Stimulated activated CD4-positive, alpha-beta T cell treated with anti-CD3 and anti-CD28 coated beads, TNF-alpha, amount 100 ng/mL, for 4 hours (primary cell): ENCODE data around the gene DSCAM.
"Not testable (repeated sequence)": the region's sequence is repeated elsewhere in the genome, so short reads cannot be mapped to it uniquely, and the experiment has no call there.

ENCODE experiments used
- DNase-seq, 3 experiments: peaks; one replicate each; pipeline ENCODE4 v3.0.0-alpha.2; 2020; ENCODE audit warnings: low read depth in 3 of 3

The DSCAM gene

DNA sequence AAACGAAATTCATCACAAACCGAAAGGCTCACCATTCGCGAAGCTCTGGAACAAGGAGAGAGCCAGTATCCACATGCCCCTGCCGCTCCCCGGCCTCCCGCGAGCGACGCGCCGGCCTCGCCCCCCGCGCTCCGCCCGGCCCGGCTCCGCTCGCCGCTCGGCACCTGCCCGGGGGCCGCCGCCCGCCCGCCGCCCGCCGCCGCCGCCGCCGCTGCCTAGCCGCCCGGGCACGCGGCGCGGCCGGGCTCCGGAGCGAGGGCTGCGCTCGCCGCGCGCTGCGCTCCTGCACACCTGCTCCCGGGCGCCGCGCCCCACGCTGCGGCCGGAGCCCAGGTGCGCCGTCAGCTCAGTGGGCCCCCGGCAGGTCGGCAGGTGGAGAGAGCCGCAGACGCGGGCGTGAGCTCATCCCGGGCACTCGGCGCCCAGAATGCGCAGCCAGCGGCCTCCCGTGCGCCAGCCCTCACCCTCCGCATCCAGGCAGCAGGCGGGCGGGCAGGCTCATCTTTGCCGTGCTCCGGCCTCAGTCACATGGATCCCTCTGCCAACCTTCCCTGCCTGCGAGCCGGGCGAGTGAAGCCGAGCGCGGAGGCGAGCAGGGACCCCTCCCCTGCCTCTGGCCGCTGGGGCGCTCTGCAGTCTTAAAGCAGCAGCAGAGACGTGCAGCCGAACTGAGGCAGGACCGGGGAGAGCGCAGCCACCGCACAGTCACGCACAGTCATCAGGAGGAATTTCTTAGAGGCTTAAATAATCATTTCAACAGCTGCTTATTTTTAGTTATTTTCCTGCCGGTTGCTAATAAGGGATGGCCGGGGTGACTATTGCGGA is at the start of gene DSCAM:
Gene DSCAM (minus strand): TSS at position 572 of the 825 bp plus-strand sequence. CDS start 497 bp downstream, at position 75.
- no peak for DNase-seq

GRCh38 chr21:40895697-40896096 is 48.7 kb upstream of the DSCAM start:
- DNase-seq, result not testable (repeated sequence)

DNA sequence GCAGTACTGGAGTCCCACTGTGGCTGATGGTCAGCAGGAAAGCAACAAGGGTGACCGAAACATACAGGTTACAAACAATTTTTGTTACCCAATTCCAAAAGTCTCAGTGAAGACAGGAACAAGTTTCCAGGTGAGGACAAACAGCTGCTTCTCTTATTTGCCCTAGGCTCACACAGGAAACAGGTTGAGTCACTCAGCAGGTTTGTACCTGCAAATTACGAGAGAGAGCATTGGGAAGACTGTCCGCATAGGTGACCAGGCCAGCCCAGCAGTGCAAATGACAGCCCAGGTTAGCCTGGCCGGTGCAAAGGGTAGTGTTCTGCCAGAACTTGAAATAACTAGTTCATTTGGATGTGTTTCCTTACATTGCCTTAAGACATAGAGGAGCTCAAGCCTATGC is 40.0 kb upstream of the DSCAM start:
- no peak for DNase-seq

DNA sequence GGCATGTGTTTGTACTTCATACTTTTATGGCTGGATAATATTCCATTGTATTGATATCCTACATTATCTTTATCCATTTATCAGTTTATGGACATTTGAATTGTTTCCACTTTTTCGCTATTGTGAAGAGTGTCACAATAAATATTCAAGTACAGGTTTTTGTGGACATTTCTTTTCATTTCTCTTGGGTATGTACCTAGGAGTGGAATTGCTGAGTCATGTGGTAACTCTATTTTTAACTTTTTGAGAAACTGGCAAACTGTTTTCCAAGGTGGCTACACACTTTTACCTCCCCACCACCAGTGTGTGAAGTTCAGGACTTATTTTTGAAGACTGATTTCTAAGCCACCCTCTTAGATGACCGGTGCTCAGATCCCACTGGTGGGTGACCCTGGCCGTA is 39.0 kb upstream of the DSCAM start:
- DNase-seq, result no peak

DNA sequence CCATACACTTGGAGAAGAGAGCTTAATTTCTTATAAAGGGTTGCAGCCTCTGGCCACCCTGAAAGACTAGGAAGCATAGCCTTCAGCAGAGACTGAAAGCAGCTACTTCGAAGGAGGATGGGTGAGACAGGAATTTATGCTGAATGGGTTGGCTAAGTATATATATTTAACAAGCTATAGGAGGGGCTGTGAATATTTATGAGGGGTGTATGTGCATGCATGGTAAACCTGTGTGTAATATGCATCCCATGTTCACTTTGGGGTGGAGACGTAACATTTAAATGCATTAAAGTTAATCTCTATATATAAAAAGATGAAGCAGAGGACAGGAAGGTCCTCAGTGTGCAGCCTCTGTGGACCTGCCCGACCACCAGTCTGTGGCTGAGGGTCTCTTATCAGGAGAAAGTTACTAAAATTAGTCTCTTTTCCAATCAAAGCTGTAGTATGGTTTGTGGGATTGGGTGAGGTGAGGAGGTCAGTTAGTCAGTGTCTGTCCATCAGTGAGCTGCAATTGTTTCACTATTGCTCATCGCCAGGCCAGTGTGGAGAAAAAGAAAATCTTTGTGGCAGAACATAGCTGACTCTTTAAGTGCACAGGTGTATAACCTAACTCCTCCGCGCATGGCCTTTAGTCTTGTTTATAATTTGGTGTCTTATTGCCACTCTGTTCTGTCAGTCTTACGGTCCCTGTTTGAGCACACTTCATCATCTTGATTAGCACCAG is 35.4 kb upstream of the DSCAM start:
- no peak for DNase-seq

DNA sequence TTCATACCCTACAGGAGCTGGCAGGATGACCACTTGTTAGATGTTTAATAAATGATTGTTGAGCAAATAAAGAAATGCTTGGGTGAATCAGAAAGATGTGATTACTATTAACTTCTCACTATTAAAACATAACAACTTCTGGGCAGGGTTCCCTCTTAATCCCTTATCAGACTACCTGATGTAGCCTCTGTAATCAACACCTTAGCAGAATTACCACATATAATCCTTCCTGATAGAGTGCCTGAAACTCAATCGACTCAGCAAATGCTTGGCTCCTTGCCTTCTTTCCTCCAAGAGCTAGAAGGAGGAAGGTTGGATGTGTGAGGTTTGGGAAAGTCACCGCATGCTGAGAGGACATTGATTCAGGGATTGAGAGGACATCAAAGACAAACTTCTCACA is 34.8 kb upstream of the DSCAM start:
- DNase-seq, result no peak

- DNase-seq, result no peak
Observed at GRCh38 chr21:40871099-40871498, 24.1 kb upstream of the DSCAM start.

GRCh38 chr21:40863839-40864238 is 16.9 kb upstream of the DSCAM start:
- DNase-seq, result no peak

DNA sequence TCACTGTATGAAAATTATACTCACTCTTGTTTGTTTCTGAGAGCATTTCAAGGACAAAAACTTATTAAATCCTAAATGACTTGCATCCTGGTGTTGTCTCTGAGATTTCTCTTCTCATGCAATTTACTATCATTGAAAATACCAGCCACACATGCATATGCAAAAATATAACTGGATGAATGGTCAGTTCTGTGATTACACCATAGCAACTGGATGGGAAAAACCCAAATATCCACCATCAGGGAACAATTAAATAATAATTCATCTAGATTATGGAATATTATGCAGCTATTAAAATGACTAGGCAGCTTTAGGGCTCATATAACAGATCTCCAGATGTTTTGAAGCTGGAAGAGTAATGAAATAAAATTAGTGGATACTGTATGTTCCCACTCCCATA is 11.6 kb upstream of the DSCAM start:
- DNase-seq, result no peak

DNA sequence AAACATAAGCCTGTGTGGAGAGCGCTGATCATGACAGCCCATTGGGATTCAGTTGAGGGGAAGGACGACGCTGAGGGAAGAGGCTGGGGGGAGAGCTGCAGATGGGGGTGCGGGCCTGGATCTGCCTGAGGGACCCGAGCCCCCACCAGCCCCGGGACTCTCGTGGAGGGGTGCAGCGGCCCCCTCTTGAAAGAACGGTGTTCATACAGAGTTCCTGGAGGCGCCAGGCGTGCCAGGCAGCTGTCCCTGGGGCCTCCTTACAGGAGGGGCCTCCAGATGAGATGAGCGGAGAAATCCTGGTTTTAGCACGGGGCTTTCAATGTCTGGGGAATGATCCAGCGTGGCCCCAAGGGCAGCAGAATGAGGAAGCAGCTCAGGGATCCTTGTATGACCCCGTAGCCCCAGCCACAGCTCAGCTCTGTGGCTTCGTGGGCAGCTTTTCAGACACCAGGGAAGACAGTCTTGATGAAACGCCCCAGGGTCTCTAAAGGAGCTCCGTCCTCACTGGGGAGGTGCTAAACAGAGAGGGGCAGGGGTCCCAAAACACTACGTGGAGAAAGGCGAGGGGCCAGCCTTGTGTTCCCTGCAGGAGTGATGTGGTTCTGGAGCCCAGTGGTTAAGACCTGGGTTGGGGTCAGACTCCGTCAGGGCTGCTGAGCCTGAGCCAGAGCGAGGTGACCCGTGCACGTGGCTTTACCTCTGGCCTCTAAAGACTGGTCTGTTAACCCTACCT is 7.2 kb upstream of the DSCAM start:
- no peak for DNase-seq

DNA sequence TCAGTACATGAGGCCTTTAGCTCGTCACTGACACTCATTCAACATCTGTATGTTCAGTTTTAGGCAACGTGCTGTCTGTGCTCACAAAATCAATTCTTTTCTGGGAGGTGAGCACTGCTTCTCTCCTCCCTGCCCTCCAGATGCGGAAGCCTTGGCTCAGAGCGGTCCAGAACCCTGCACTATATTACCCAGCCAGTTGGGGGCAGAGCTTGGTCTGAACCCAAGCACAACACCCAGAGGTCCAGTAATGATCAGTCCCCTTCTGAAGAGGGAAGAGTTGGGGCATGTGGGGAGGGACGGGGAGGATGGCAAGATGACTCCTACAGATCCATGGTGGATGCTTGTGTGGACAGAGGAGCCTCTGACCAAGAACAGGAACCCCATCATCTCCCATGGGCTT is 5.6 kb upstream of the DSCAM start:
- no peak for DNase-seq

DNA sequence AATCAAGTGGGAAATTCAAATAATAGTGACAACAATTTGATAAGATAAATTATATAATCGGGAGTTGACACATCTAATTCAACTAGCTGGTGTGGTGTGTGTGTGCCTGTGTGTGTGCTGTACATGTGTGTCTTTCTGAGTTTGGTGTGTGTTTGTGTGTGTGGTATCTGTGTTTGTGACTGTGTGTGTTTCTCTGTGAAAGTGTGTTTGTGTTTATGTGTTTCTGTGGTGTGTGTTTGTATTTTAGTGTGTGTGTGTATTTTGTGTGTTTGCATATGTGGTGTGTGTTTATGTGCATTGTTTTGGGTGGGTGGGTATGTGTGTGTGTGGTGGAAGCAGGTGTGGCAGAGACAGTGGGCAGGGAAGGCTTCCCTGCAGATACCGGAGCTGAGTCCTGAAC is 4.8 kb upstream of the DSCAM start:
- DNase-seq, result no peak

DNA sequence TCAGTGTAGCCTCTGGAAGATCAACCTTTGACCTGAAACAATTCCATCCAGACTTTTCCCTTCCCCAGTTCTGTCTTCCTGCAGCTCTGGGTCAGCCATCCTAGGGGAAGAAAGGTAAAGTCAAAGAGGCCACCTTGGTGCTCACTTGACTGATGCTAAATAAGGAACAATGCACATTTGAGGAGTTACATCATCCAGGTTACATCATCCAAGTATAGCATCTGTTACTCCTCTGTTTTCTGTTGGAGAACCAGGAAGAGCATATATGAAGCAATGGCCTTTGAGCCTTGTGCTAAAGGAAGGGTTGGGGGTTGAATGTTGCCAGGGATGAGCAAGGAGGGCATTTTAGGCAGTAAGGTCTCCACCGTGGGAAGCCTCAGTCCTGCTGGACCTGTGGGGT is 3.1 kb upstream of the DSCAM start:
- no peak for DNase-seq

DNA sequence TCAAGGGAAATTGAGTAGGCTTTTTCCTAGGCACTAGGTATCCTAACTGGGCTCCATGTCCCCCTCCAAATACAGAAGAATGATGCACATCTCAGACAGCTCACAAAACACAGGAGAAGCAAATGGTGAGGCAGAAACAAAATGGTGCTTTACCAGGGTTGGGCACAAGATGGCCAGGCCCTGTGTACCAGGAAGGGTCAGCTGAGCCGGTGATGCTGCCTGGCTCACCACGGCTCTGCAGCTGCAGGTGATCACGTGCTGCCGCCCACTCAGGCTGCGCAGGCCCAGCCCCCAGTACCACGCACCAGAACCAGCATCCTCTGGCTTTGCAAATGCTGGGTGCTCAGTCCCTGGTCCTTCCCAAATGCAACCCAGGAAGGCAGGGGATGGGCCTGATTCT is 993 bp upstream of the DSCAM start:
- no peak for DNase-seq

GRCh38 chr21:40846103-40846502 is 855 bp downstream of the DSCAM start:
- DNase-seq, result no peak

GRCh38 chr21:40845441-40845995 is 1.4 kb downstream of the DSCAM start:
- DNase-seq, result no peak

- no peak for DNase-seq
Observed at GRCh38 chr21:40844935-40845334, 2.0 kb downstream of the DSCAM start.

- no peak for DNase-seq
Observed at GRCh38 chr21:40842197-40842552, 4.8 kb downstream of the DSCAM start.

DNA sequence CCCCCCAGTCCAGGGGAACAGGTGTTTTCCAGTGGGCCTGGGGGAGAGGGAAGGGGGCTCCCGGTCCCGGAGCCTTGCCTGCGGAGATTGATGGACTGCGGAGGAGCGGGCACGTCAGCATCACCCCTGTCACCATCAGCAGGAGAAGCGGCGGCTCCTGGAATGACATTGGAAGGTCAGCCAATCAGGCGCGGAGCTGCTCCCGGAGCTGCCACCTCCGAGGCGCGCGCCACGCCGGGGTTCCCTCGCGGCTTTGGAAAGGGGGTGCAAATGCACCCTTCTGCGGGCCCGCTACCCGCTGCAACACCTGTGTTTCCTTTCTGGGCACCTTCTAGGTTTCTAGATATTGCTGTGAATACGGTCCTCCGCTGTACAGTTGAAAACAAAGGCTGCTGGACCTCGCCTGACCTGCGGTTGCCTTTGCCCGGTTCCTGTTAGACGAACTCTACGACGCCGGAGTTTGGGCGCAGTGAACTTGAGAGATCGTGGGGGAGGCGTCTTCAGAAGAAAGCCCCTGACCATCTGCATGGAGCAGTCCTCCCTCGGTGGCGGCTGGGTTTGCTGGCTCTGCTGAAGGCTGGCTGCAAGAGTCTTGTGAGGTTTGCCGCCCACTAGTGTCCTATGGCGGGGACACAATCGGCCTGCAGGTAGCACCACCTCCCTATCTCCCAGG is 5.3 kb downstream of the DSCAM start:
- no peak for DNase-seq

GRCh38 chr21:40840401-40841125 is 6.4 kb downstream of the DSCAM start:
- DNase-seq, result no peak

- DNase-seq, result no peak
Observed at GRCh38 chr21:40839521-40839920, 7.4 kb downstream of the DSCAM start.
